T47D (cell line): Measurements from ENCODE around the gene SNX10.

Experiments
- DNase-seq, 2 experiments: peaks; one replicate each; pipeline versions ENCODE4 v3.0.0 to v3.0.0-alpha.2; 2011 to 2012; ENCODE audit warnings: low read depth in 1 of 2, low spot score in 1 of 2
- JUND ChIP-seq: IDR thresholded peaks from 2 replicates; pipeline ENCODE4 v1.6.1; 2012; ENCODE audit warnings: low read depth
- in situ Hi-C: cut with HindIII; loops from 2 replicates; pipeline ENCODE4 v1.10.0; 2016; ENCODE audit warnings: low sequenced_read_pairs, low pct_unique_long_range_greater_than_20kb

SNX10 gene

GRCh38 chr7:26370011-26370410 lies 78.3 kb downstream of the SNX10 start:
- in situ Hi-C loops = no loop called here
- no peak for TF ChIP-seq JUND
- DNase-seq = no peak

GRCh38 chr7:26372249-26372648 lies 80.6 kb downstream of the SNX10 start:
- no peak for TF ChIP-seq JUND
- in situ Hi-C loops = no loop called here
- no peak for DNase-seq

- no peak for DNase-seq
- in situ Hi-C loops = no loop called here
- TF ChIP-seq JUND = no peak
Observed at GRCh38 chr7:26372704-26373103, 81.0 kb downstream of the SNX10 start.

- no peak for DNase-seq
Observed at GRCh38 chr7:26374647-26375373, 83.1 kb downstream of the SNX10 start.

GRCh38 chr7:26375726-26376174 lies 84.1 kb downstream of the SNX10 start:
- DNase-seq = no peak
- in situ Hi-C loops = no loop called here
- no peak for TF ChIP-seq JUND

More at GRCh38 chr7:26374647-26375373, 83.1 kb downstream of the SNX10 start:
- in situ Hi-C loops = no loop called here
- TF ChIP-seq JUND = no peak

- TF ChIP-seq JUND = no peak
- DNase-seq = no peak
- in situ Hi-C loops = no loop called here
Observed at GRCh38 chr7:26376175-26376917, 84.7 kb downstream of the SNX10 start.

- no peak for DNase-seq
- in situ Hi-C loops = no loop called here
- TF ChIP-seq JUND = no peak
Observed at GRCh38 chr7:26378016-26378415, 86.4 kb downstream of the SNX10 start.

GRCh38 chr7:26379711-26380110 lies 88.0 kb downstream of the SNX10 start:
- TF ChIP-seq JUND = no peak
- in situ Hi-C loops = no loop called here
- DNase-seq = no peak

GRCh38 chr7:26381476-26382353 lies 90.1 kb downstream of the SNX10 start:
- TF ChIP-seq JUND = no peak
- no peak for DNase-seq
- in situ Hi-C loops = no loop called here

GRCh38 chr7:26385240-26385639 lies 93.6 kb downstream of the SNX10 start:
- DNase-seq = no peak
- TF ChIP-seq JUND = no peak
- in situ Hi-C loops = no loop called here

GRCh38 chr7:26387731-26388130 lies 96.1 kb downstream of the SNX10 start:
- in situ Hi-C loops = no loop called here
- TF ChIP-seq JUND = no peak
- DNase-seq = no peak

- DNase-seq = no peak
- no peak for TF ChIP-seq JUND
- in situ Hi-C loops = no loop called here
Observed at GRCh38 chr7:26388256-26388655, 96.6 kb downstream of the SNX10 start.
